Measurements from ENCODE around the gene LPP. TPM values are rescaled to one million over a fixed set of nuclear protein-coding genes. Genes with fewer than 3 reads are reported as not detected.

LPP gene
- total and polyA plus RNA-seq, 9 of the 15 experiments (the other 6 are each of a cell fraction or from before 2014, with no cell fraction given) = 0.07 to 0.18 TPM; not detected in 7

GRCh38 chr3:188187053-188187452 is 33.1 kb downstream of the LPP start (continued):
- TF ChIP-seq SMAD4 (CRISPR knock-in tag; conservative IDR thresholded peaks at IDR 0.05) = no peak
- no peak for TF ChIP-seq POLR2B (IDR thresholded peaks at IDR 0.05; ENCODE audit: low read depth, partially characterized antibody)
- no peak for TF ChIP-seq NCOR1 (IDR thresholded peaks at IDR 0.05)
- TF ChIP-seq CREB5 (CRISPR knock-in tag; IDR thresholded peaks at IDR 0.05) = no peak

DNA sequence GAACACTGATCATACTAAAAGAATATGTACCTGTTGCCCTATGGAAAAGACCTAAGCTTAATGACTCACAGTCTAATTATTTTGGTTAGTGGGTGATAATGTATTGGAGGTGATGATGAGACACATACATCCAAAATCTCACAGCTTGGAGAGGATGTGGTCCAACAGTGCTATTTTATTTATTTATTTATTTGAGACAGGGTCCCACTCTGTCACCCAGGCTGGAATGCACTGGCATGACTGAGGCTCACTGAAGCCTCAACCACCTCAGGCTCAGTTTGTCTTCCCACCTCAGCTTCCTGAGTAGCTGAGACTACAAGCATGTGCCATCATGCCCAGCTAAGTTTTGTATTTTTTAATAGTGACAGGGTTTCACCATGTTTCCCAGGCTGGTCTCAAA is 35.0 kb downstream of the LPP start:
- H3K9me1 ChIP-seq (ENCODE audit: control insufficient read depth, insufficient read depth, low read length) = no peaks in the 10 kb centered on the region
- H3K27me3 ChIP-seq (ENCODE audit: control insufficient read depth in 2 of 2, insufficient read depth in 2 of 2, low read length in 2 of 2) = peaks cover 0 to 7% of the 10 kb centered on the region in 2 experiments; a peak in 1 of 5 replicates
- CTCF ChIA-PET (ENCODE audit: low intra/inter-chr PET ratio) = no interaction called here
- BruUV-seq (replicated peaks) = no TSS peak
- POLR2A ChIA-PET = no interaction called here
- DNase-seq (ENCODE audit: extremely low read depth in 1 of 4, low spot score in 3 of 4) (no peak), ATAC-seq (no peak), FAIRE-seq (no peak)
- H3K4me3 ChIP-seq = no peak overlapping the region
- in situ Hi-C loops (cut with MboI) (no loop called here), intact Hi-C loops (cut with micrococcal nuclease) (no loop called here)
- no peaks in the 10 kb centered on the region for H4K20me1 ChIP-seq (replicated peaks; ENCODE audit: control insufficient read depth, insufficient read depth, low read length)
- H3K27ac ChIP-seq (ENCODE audit: extremely low read depth, low read depth, low read length) = no peak overlapping the region
- no peaks in the 10 kb centered on the region for H3K36me3 ChIP-seq (ENCODE audit: control insufficient read depth, insufficient read depth, low read length)
- no peaks in the 10 kb centered on the region for H3K4me1 ChIP-seq (replicated peaks in 1 of 2; ENCODE audit: control insufficient read depth in 2 of 2, insufficient read depth in 2 of 2, low read length in 2 of 2)
- H3K9ac ChIP-seq (ENCODE audit: insufficient read depth in 1 of 2, low read depth in 2 of 2, low read length in 2 of 2) = no peak overlapping the region
- H3K9me3 ChIP-seq (replicated peaks; ENCODE audit: control insufficient read depth, insufficient read depth, low read depth, low read length) = no peaks in the 10 kb centered on the region
- TF ChIP-seq RAD21 (CRISPR knock-in tag; conservative IDR thresholded peaks at IDR 0.05 in 1 of 2, IDR thresholded peaks at IDR 0.05 in 1 of 2) (no peak), DNMT1 (IDR thresholded peaks at IDR 0.05) (no peak), MAZ (CRISPR knock-in tag; conservative IDR thresholded peaks at IDR 0.05 in 1 of 2, IDR thresholded peaks at IDR 0.05 in 1 of 2) (no peak), ZNF589 (CRISPR knock-in tag; IDR thresholded peaks at IDR 0.05; ENCODE audit: low read depth) (no peak), ZNF695 (CRISPR knock-in tag; IDR thresholded peaks at IDR 0.05) (no peak), TCF3 (CRISPR knock-in tag; IDR thresholded peaks at IDR 0.05) (no peak), ZNF408 (CRISPR knock-in tag; IDR thresholded peaks at IDR 0.05; ENCODE audit: low read depth) (no peak), KDM4B (IDR thresholded peaks at IDR 0.05; ENCODE audit: borderline replicate concordance in 2 of 2, low read depth in 1 of 2) (no peak), NFE2L1 (tag; IDR thresholded peaks at IDR 0.05; ENCODE audit: borderline replicate concordance, low read depth) (no peak)
- TF ChIP-seq, protein P1, sequence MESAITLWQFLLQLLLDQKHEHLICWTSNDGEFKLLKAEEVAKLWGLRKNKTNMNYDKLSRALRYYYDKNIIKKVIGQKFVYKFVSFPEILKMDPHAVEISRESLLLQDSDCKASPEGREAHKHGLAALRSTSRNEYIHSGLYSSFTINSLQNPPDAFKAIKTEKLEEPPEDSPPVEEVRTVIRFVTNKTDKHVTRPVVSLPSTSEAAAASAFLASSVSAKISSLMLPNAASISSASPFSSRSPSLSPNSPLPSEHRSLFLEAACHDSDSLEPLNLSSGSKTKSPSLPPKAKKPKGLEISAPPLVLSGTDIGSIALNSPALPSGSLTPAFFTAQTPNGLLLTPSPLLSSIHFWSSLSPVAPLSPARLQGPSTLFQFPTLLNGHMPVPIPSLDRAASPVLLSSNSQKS (CRISPR knock-in tag; IDR thresholded peaks at IDR 0.05) = no peak
- TF ChIP-seq, protein P2, sequence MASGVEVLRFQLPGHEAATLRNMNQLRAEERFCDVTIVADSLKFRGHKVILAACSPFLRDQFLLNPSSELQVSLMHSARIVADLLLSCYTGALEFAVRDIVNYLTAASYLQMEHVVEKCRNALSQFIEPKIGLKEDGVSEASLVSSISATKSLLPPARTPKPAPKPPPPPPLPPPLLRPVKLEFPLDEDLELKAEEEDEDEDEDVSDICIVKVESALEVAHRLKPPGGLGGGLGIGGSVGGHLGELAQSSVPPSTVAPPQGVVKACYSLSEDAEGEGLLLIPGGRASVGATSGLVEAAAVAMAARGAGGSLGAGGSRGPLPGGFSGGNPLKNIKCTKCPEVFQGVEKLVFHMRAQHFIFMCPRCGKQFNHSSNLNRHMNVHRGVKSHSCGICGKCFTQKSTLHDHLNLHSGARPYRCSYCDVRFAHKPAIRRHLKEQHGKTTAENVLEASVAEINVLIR (CRISPR knock-in tag; IDR thresholded peaks at IDR 0.05) = no peak
- TF ChIP-seq, protein P3, sequence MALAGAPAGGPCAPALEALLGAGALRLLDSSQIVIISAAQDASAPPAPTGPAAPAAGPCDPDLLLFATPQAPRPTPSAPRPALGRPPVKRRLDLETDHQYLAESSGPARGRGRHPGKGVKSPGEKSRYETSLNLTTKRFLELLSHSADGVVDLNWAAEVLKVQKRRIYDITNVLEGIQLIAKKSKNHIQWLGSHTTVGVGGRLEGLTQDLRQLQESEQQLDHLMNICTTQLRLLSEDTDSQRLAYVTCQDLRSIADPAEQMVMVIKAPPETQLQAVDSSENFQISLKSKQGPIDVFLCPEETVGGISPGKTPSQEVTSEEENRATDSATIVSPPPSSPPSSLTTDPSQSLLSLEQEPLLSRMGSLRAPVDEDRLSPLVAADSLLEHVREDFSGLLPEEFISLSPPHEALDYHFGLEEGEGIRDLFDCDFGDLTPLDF (CRISPR knock-in tag; IDR thresholded peaks at IDR 0.05) = no peak
- no peak overlapping the region for H2AFZ ChIP-seq (ENCODE audit: low read depth, low read length)
- H3K79me2 ChIP-seq (ENCODE audit: control insufficient read depth, insufficient read depth, low read length) = no peaks in the 10 kb centered on the region
- no peak overlapping the region for H3K4me2 ChIP-seq (ENCODE audit: insufficient read depth, low read length)

Data from K562 (cell line).